GM12865 (cell line): ENCODE measurements around the gene KLHL1.

Experiments
- DNase-seq: peaks from one replicate; pipeline ENCODE4 v3.0.0; 2010; ENCODE audit warnings: low read depth
- H3K4me3 ChIP-seq: 2 replicates; pipeline ENCODE4 v1.5.1; 2011; ENCODE audit warnings: mild to moderate bottlenecking, low read depth, low read length, control low read depth
- CTCF ChIP-seq: IDR thresholded peaks from 2 replicates; pipeline ENCODE4 v1.5.1; 2011; ENCODE audit warnings: low read length, control low read depth, low read depth, inconsistent platforms; ENCODE audit not compliant: insufficient read depth; ENCODE audit errors: missing control alignments

The KLHL1 gene

GRCh38 chr13:69857183-69857821 lies 250.9 kb downstream of the KLHL1 start:
- DNase-seq = peak; percentile 61
- no peak overlapping the region for H3K4me3 ChIP-seq
- TF ChIP-seq CTCF = peak; percentile 46

- H3K4me3 ChIP-seq = no peak overlapping the region
- no peak for TF ChIP-seq CTCF
- DNase-seq = no peak
Measured at GRCh38 chr13:69856331-69856730, 251.9 kb downstream of the KLHL1 start.

DNA sequence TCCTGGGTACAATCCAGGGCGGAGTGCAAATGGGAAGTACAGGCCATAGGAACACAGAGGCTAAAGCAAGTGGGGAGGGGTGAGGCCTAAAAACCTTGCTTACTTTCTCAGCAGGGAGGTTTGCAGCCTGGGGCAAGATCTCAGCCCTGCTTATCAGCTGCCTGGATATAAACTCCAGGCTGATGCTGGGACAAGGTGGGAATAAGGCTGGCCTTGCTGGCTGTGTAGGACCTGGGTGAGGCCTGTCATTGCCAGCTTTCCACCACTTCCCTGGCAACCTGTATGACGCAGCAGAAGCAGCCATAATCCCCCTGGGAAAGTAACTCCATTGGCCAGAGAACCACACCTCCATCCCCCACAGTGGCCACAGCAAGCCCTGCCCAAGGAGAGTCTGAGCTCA lies 279.7 kb downstream of the KLHL1 start:
- no peak for DNase-seq
- TF ChIP-seq CTCF = no peak
- H3K4me3 ChIP-seq = no peak overlapping the region

GRCh38 chr13:69820180-69820579 lies 288.1 kb downstream of the KLHL1 start:
- TF ChIP-seq CTCF = no peak
- no peak for DNase-seq
- H3K4me3 ChIP-seq = no peak overlapping the region

DNA sequence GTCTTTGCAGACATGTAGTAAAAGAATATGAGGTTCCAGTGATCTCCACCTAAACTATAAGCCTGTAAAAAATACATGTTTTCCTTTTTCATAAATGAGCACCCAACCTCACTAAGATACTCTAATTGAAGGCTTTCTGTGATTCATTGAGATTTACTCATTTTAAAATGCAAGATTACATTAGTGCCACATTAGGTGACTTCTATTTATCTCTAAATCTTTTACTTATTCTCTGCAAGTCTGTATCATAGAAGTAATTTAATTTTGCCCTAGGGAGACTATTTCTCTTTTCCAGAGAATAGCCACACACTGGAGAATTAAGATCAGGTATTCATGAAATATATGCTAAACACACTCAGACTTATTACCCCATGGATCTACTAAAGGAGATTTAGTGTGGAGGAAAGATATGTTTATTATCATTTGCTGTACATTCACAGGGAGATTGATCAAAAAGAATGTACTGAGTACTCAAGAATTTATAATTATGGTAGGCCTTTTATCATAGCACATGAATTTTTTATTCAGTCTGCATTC lies 290.9 kb downstream of the KLHL1 start:
- H3K4me3 ChIP-seq = no peak overlapping the region
- TF ChIP-seq CTCF = no peak
- no peak for DNase-seq

DNA sequence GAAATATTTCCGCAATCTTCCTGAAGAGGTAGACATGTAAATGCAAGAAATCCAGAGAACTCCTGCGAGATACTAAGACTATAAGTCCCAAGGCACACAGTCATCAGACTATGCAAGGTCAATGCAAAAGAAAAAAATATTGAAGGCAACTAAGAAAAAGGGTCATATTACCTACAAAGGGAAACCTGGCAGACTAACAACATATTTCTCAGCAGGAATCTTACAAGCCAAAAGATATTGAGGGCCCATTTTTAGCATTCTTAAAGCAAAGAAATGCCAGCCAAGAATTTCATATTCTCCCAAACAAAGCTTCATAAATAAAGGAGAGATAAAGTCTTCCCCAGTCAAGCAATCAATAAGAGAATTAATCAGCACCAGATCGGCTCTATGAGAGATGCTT lies 299.1 kb downstream of the KLHL1 start:
- no peak for DNase-seq
- no peak for TF ChIP-seq CTCF
- no peak overlapping the region for H3K4me3 ChIP-seq

GRCh38 chr13:69796256-69796655 lies 312.0 kb downstream of the KLHL1 start:
- no peak overlapping the region for H3K4me3 ChIP-seq
- DNase-seq = no peak
- TF ChIP-seq CTCF = no peak
